ENCODE measurements around the gene CHRM4. TPM values are rescaled to one million over a fixed set of nuclear protein-coding genes. Genes with fewer than 3 reads are reported as not detected.

The CHRM4 gene
- total RNA-seq, 1 experiment from 2014 or later, result 1.1 TPM

DNA sequence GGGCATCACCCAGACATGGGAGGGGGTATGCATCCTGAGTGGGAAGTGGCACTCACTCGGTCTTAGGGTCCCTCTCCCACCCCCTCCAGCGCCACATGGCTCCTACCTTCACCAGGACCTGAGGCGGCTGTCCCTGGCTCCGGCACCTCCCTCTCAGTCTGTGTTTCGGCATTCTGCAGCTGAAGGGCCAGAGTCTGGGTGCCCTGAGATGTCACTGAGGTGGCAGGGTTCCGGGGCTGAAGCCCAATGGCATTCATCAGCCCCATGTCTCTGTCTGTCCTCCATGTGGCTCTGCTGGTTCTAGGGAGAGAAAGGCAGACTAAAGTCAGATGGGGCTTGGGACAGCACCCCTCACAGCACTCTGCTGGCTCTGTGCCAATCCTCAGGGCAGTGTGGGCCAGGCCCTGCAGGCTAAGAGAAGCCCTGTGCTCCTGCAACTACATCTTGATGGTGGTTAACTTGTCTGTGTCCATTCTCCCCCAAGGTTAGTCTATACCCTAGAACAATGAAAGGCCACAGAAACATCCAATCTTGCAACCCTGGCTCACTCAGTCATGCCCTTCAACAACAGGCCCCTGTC, 16.9 kb upstream of the CHRM4 start:
- no TSS peak for BruUV-seq (replicated peaks)
- no peaks in the 10 kb centered on the region for H3K27me3 ChIP-seq (ENCODE audit: insufficient read depth, low read length)
- ChIA-PET CTCF (no interaction called here), POLR2A (no interaction called here), RAD21 (ENCODE audit: low non-redundant PET in 1 of 2, low total read pairs in 2 of 2, uncharacterized antibody in 2 of 2, unreplicated experiment in 2 of 2) (no interaction called here)
- no peaks in the 10 kb centered on the region for H3K9me2 ChIP-seq (ENCODE audit: insufficient read depth)
- no peak overlapping the region for H3K9ac ChIP-seq (ENCODE audit: low read length)
- no peaks in the 10 kb centered on the region for H3K79me2 ChIP-seq (ENCODE audit: insufficient read depth, low read length)
- DNase-seq (ENCODE audit: low read depth, low spot score) (no peak), ATAC-seq (no peak)
- no peaks in the 10 kb centered on the region; a peak in 1 of 4 replicates for H3K36me3 ChIP-seq (ENCODE audit: control insufficient read depth in 1 of 2, insufficient read depth in 2 of 2, low read length in 2 of 2)
- H3K4me1 ChIP-seq (ENCODE audit: control insufficient read depth in 1 of 2, insufficient read depth in 2 of 2, low read length in 2 of 2), result no peaks in the 10 kb centered on the region
- H3K4me2 ChIP-seq (ENCODE audit: low read length), result no peak overlapping the region
- no peak overlapping the region for H3K27ac ChIP-seq (ENCODE audit: low read depth, low read length)
- no peak overlapping the region for H3K4me3 ChIP-seq (replicated peaks in 1 of 2; ENCODE audit: low read depth in 1 of 2, low read length in 2 of 2)
- intact Hi-C loops (cut with micrococcal nuclease), result no loop called here
- H2AFZ ChIP-seq (ENCODE audit: low read depth, low read length, poor library complexity, severe bottlenecking), result no peak overlapping the region
- H4K20me1 ChIP-seq (ENCODE audit: insufficient read depth), result no peaks in the 10 kb centered on the region
- TF ChIP-seq TCF7L2 (IDR thresholded peaks at IDR 0.05; ENCODE audit: borderline replicate concordance, extremely low read depth, insufficient read depth, insufficient read length) (no peak), FOSL1 (IDR thresholded peaks at IDR 0.05; ENCODE audit: low read depth) (no peak), POLR2A (IDR thresholded peaks at IDR 0.05; ENCODE audit: borderline replicate concordance, extremely low read depth, insufficient read depth, insufficient read length) (no peak), EGR1 (IDR thresholded peaks at IDR 0.05; ENCODE audit: low read depth) (no peak), YY1 (IDR thresholded peaks at IDR 0.05; ENCODE audit: extremely low read depth, insufficient replicate concordance, low read depth, low read length) (no peak), EZH2 (IDR thresholded peaks at IDR 0.05) (no peak), ELF1 (IDR thresholded peaks at IDR 0.05; ENCODE audit: borderline replicate concordance, low read depth) (no peak), CEBPB (IDR thresholded peaks at IDR 0.05; ENCODE audit: low read depth) (no peak)
- TF ChIP-seq, protein P1, sequence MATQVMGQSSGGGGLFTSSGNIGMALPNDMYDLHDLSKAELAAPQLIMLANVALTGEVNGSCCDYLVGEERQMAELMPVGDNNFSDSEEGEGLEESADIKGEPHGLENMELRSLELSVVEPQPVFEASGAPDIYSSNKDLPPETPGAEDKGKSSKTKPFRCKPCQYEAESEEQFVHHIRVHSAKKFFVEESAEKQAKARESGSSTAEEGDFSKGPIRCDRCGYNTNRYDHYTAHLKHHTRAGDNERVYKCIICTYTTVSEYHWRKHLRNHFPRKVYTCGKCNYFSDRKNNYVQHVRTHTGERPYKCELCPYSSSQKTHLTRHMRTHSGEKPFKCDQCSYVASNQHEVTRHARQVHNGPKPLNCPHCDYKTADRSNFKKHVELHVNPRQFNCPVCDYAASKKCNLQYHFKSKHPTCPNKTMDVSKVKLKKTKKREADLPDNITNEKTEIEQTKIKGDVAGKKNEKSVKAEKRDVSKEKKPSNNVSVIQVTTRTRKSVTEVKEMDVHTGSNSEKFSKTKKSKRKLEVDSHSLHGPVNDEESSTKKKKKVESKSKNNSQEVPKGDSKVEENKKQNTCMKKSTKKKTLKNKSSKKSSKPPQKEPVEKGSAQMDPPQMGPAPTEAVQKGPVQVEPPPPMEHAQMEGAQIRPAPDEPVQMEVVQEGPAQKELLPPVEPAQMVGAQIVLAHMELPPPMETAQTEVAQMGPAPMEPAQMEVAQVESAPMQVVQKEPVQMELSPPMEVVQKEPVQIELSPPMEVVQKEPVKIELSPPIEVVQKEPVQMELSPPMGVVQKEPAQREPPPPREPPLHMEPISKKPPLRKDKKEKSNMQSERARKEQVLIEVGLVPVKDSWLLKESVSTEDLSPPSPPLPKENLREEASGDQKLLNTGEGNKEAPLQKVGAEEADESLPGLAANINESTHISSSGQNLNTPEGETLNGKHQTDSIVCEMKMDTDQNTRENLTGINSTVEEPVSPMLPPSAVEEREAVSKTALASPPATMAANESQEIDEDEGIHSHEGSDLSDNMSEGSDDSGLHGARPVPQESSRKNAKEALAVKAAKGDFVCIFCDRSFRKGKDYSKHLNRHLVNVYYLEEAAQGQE (IDR thresholded peaks at IDR 0.05; ENCODE audit: low read depth), result no peak
- H3K9me3 ChIP-seq (ENCODE audit: control insufficient read depth in 1 of 2, insufficient read depth in 1 of 2, low read depth in 1 of 2, low read length in 2 of 2), result no peaks in the 10 kb centered on the region

Data from HCT116 (cell line).